ENCODE data around the gene TRIOBP.
A peak's percentile ranks its signal among the peaks of the same experiment; 100 is the strongest.
"Not testable (repeated sequence)": the region's sequence is repeated elsewhere in the genome, so short reads cannot be mapped to it uniquely, and the experiment has no call there.

Gene TRIOBP

GRCh38 chr22:37654563-37655251 lies 42.1 kb upstream of the TRIOBP start:
- peaks cover 30% of the 10 kb centered on the region for H3K36me3 ChIP-seq (replicated peaks; ENCODE audit: low read depth, low read length)
- H4K20me1 ChIP-seq (ENCODE audit: insufficient read depth, low read length), result peaks cover 4% of the 10 kb centered on the region
- TF ChIP-seq EZH2phosphoT487 (IDR thresholded peaks at IDR 0.05; ENCODE audit: low read depth) (no peak), CTCF (IDR thresholded peaks at IDR 0.05; ENCODE audit: low read depth, low read length) (no peak)
- H3K79me2 ChIP-seq (ENCODE audit: low read length), result peaks cover 12% of the 10 kb centered on the region
- H3K4me3 ChIP-seq (ENCODE audit: low read length), result no peak overlapping the region
- H3K4me1 ChIP-seq (ENCODE audit: low read length), result peaks cover 8% of the 10 kb centered on the region
- no peaks in the 10 kb centered on the region for H3K9me3 ChIP-seq (ENCODE audit: insufficient read depth, low read length)
- H3K4me2 ChIP-seq (ENCODE audit: low read length), result no peak overlapping the region
- H3K27me3 ChIP-seq (ENCODE audit: low read depth, low read length), result no peaks in the 10 kb centered on the region
- H3K9ac ChIP-seq (ENCODE audit: low read length), result no peak overlapping the region
- H3K27ac ChIP-seq (ENCODE audit: low read length), result no peak overlapping the region
- no peak overlapping the region for H2AFZ ChIP-seq (ENCODE audit: low read depth, low read length)

- TF ChIP-seq CTCF (IDR thresholded peaks at IDR 0.05; ENCODE audit: low read depth, low read length) (no peak), EZH2phosphoT487 (IDR thresholded peaks at IDR 0.05; ENCODE audit: low read depth) (no peak)
- Histone ChIP-seq H3K9me3 (ENCODE audit: insufficient read depth, low read length) (no peaks in the 10 kb centered on the region), H3K4me3 (ENCODE audit: low read length) (no peak overlapping the region), H4K20me1 (ENCODE audit: insufficient read depth, low read length) (peaks cover 9% of the 10 kb centered on the region), H3K27ac (ENCODE audit: low read length) (no peak overlapping the region), H3K79me2 (ENCODE audit: low read length) (peaks cover 17% of the 10 kb centered on the region), H3K9ac (ENCODE audit: low read length) (no peak overlapping the region), H3K4me2 (ENCODE audit: low read length) (no peak overlapping the region), H3K36me3 (replicated peaks; ENCODE audit: low read depth, low read length) (peaks cover 27% of the 10 kb centered on the region), H3K4me1 (ENCODE audit: low read length) (peaks cover 13% of the 10 kb centered on the region), H2AFZ (ENCODE audit: low read depth, low read length) (no peak overlapping the region), H3K27me3 (ENCODE audit: low read depth, low read length) (no peaks in the 10 kb centered on the region)
Observed at GRCh38 chr22:37655252-37655563, 41.6 kb upstream of the TRIOBP start.

- H4K20me1 ChIP-seq (ENCODE audit: insufficient read depth, low read length), result peaks cover 23% of the 10 kb centered on the region
- H3K27ac ChIP-seq (ENCODE audit: low read length), result not testable (repeated sequence)
- H3K4me1 ChIP-seq (ENCODE audit: low read length), result peaks cover 26% of the 10 kb centered on the region
Observed at GRCh38 chr22:37656583-37656982, 40.3 kb upstream of the TRIOBP start.

GRCh38 chr22:37657590-37658132 lies 39.2 kb upstream of the TRIOBP start:
- peak overlapping the region; percentile 73 for H3K9ac ChIP-seq (ENCODE audit: low read length)
- TF ChIP-seq EZH2phosphoT487 (IDR thresholded peaks at IDR 0.05; ENCODE audit: low read depth), result no peak
- TF ChIP-seq CTCF (IDR thresholded peaks at IDR 0.05; ENCODE audit: low read depth, low read length), result no peak

More at GRCh38 chr22:37656583-37656982, 40.3 kb upstream of the TRIOBP start:
- H3K9ac ChIP-seq (ENCODE audit: low read length); H3K4me3 ChIP-seq (ENCODE audit: low read length); H3K27me3 ChIP-seq (ENCODE audit: low read depth, low read length); H3K9me3 ChIP-seq (ENCODE audit: insufficient read depth, low read length); H3K4me2 ChIP-seq (ENCODE audit: low read length); H2AFZ ChIP-seq (ENCODE audit: low read depth, low read length): not testable (repeated sequence)
- H3K79me2 ChIP-seq (ENCODE audit: low read length), result peaks cover 30% of the 10 kb centered on the region
- H3K36me3 ChIP-seq (replicated peaks; ENCODE audit: low read depth, low read length), result peaks cover 28% of the 10 kb centered on the region

More at GRCh38 chr22:37657590-37658132, 39.2 kb upstream of the TRIOBP start:
- no peaks in the 10 kb centered on the region for H3K9me3 ChIP-seq (ENCODE audit: insufficient read depth, low read length)
- H3K79me2 ChIP-seq (ENCODE audit: low read length), result peaks cover 41% of the 10 kb centered on the region
- peaks cover 31% of the 10 kb centered on the region for H4K20me1 ChIP-seq (ENCODE audit: insufficient read depth, low read length)
- H2AFZ ChIP-seq (ENCODE audit: low read depth, low read length), result peak overlapping the region; percentile 76
- H3K27me3 ChIP-seq (ENCODE audit: low read depth, low read length), result no peaks in the 10 kb centered on the region
- H3K4me1 ChIP-seq (ENCODE audit: low read length), result peaks cover 34% of the 10 kb centered on the region
- peak overlapping the region; percentile 91 for H3K4me2 ChIP-seq (ENCODE audit: low read length)
- peak overlapping the region; percentile 65 for H3K27ac ChIP-seq (ENCODE audit: low read length)
- H3K4me3 ChIP-seq (ENCODE audit: low read length), result peak overlapping the region; percentile 90
- peaks cover 30% of the 10 kb centered on the region for H3K36me3 ChIP-seq (replicated peaks; ENCODE audit: low read depth, low read length)
